Measurements from ENCODE around the gene XPO5. TPM values are rescaled to one million over a fixed set of nuclear protein-coding genes. Genes with fewer than 3 reads are reported as not detected.
A peak's percentile ranks its signal among the peaks of the same experiment; 100 is the strongest.

The XPO5 gene
- total RNA-seq, 1 donor, result 66.2 TPM

DNA sequence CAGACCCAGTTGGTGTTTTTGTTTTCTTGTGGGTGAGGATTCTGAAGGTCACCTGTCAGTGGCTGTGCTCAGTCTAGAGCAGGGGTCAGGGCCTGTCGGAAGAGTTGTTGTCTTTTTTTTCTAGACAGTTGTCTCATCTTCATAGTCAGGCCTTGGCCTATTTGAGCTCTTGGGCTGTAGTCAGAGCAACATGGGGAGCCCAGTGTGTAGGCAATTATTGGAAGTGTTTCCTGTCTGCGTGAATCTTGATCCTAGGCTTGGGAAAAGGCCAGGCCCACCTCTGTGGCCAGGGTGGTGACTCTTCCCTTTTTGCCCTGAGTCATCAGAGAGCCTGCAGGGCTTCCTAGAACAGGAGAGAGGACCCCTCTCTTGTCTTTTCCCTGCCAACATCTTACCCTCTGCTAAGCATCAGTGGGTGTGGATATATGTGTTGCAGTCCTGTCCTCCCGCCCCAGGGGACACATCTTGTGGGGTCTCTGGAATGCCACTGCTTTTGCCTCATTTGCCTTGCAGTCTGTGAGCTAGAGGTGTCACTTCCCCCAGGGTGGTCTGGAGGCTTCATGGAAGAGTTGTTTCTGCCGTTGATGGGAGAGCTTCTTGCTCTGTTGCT is 87.1 kb downstream of the XPO5 start:
- Histone ChIP-seq H2AFZ (ENCODE audit: low read length) (no peak overlapping the region), H4K20me1 (ENCODE audit: insufficient read depth, low read length) (peaks cover 45% of the 10 kb centered on the region), H3K27me3 (ENCODE audit: insufficient read depth, low read length) (no peaks in the 10 kb centered on the region), H3K4me2 (ENCODE audit: insufficient read depth, low read length) (no peak overlapping the region), H3K27ac (ENCODE audit: low read depth, low read length) (no peak overlapping the region), H3K36me3 (ENCODE audit: insufficient read depth, low read length) (no peaks in the 10 kb centered on the region), H3K4me1 (ENCODE audit: insufficient read depth, low read length) (peaks cover 27% of the 10 kb centered on the region), H3K4me3 (ENCODE audit: insufficient read depth, low read length) (no peak overlapping the region), H3K79me2 (ENCODE audit: insufficient read depth, low read length) (peaks cover 48% of the 10 kb centered on the region), H3K9me3 (ENCODE audit: low read depth, low read length) (no peaks in the 10 kb centered on the region)
- peak; percentile 78 for DNase-seq (ENCODE audit: insufficient read length, low spot score, missing footprints)
- TF ChIP-seq, protein P1, sequence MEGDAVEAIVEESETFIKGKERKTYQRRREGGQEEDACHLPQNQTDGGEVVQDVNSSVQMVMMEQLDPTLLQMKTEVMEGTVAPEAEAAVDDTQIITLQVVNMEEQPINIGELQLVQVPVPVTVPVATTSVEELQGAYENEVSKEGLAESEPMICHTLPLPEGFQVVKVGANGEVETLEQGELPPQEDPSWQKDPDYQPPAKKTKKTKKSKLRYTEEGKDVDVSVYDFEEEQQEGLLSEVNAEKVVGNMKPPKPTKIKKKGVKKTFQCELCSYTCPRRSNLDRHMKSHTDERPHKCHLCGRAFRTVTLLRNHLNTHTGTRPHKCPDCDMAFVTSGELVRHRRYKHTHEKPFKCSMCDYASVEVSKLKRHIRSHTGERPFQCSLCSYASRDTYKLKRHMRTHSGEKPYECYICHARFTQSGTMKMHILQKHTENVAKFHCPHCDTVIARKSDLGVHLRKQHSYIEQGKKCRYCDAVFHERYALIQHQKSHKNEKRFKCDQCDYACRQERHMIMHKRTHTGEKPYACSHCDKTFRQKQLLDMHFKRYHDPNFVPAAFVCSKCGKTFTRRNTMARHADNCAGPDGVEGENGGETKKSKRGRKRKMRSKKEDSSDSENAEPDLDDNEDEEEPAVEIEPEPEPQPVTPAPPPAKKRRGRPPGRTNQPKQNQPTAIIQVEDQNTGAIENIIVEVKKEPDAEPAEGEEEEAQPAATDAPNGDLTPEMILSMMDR (IDR thresholded peaks at IDR 0.05; ENCODE audit: extremely low read depth, low read depth, low read length), result no peak

DNA sequence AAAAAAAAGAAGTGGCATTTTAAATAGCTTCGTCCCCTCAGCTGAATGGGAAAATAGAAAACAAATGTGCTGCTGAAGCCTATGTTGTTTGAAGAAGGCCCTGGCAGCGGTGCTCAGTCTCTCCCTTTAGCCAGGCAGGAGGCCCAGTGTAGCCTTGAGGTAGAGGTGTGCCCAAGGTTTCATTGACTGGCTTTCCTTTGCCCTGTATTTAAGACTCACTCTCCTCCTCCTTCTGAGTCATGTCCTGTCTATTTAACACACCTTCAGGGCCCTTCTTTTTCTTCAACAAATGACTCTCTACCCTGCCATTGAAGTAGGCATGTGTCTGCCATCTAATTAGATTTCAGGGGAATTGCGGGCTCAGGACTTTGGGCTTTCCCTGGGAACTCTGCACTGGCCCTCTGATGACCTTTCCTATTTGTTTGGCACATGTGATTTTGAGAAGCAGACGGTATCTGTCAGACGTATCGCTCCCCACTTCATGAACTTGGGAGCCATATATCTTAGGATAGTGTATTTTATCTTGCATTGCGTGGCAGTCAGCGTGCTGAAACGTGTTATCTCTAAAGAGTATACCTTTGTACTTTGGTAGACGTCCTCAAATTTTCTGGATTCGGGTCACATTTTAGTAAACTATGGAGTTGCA is 94.1 kb downstream of the XPO5 start:
- peaks cover 13% of the 10 kb centered on the region for H3K4me1 ChIP-seq (ENCODE audit: insufficient read depth, low read length)
- TF ChIP-seq, protein P1 (IDR thresholded peaks at IDR 0.05; ENCODE audit: extremely low read depth, low read depth, low read length), result no peak
- peaks cover 3% of the 10 kb centered on the region for H3K36me3 ChIP-seq (ENCODE audit: insufficient read depth, low read length)
- no peaks in the 10 kb centered on the region for H3K9me3 ChIP-seq (ENCODE audit: low read depth, low read length)
- DNase-seq (ENCODE audit: insufficient read length, low spot score, missing footprints), result no peak
- no peak overlapping the region for H3K4me2 ChIP-seq (ENCODE audit: insufficient read depth, low read length)
- H4K20me1 ChIP-seq (ENCODE audit: insufficient read depth, low read length), result peaks cover 24% of the 10 kb centered on the region
- H3K4me3 ChIP-seq (ENCODE audit: insufficient read depth, low read length), result no peak overlapping the region
- H3K27me3 ChIP-seq (ENCODE audit: insufficient read depth, low read length), result no peaks in the 10 kb centered on the region
- H3K27ac ChIP-seq (ENCODE audit: low read depth, low read length), result no peak overlapping the region
- no peak overlapping the region for H2AFZ ChIP-seq (ENCODE audit: low read length)
- peaks cover 72% of the 10 kb centered on the region for H3K79me2 ChIP-seq (ENCODE audit: insufficient read depth, low read length)

DNA sequence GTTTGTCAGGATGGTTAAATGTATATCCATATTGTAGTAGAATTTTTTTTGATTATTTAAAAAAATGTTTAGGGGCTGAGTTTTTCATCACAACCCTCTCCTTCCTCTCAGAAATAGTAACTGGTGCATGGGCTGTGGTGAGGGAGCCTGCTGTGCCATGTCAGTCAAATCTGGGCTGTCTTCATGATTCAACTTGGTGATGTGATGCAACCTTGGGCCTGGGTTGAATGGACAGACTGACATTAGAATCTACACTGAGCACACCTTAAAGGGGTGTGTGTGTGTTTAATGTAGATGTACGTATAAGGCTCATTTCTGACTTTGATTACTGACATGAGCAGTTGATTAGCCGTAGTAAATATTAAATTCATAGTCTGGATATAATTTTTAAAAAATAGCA is 94.8 kb downstream of the XPO5 start:
- Histone ChIP-seq H3K27ac (ENCODE audit: low read depth, low read length) (no peak overlapping the region), H3K9me3 (ENCODE audit: low read depth, low read length) (no peaks in the 10 kb centered on the region), H3K4me3 (ENCODE audit: insufficient read depth, low read length) (no peak overlapping the region), H3K36me3 (ENCODE audit: insufficient read depth, low read length) (peaks cover 3% of the 10 kb centered on the region), H3K79me2 (ENCODE audit: insufficient read depth, low read length) (peaks cover 70% of the 10 kb centered on the region), H2AFZ (ENCODE audit: low read length) (no peak overlapping the region), H4K20me1 (ENCODE audit: insufficient read depth, low read length) (peaks cover 22% of the 10 kb centered on the region), H3K4me2 (ENCODE audit: insufficient read depth, low read length) (no peak overlapping the region), H3K4me1 (ENCODE audit: insufficient read depth, low read length) (peaks cover 13% of the 10 kb centered on the region), H3K27me3 (ENCODE audit: insufficient read depth, low read length) (no peaks in the 10 kb centered on the region)
- TF ChIP-seq, protein P1 (IDR thresholded peaks at IDR 0.05; ENCODE audit: extremely low read depth, low read depth, low read length), result no peak
- no peak for DNase-seq (ENCODE audit: insufficient read length, low spot score, missing footprints)

DNA sequence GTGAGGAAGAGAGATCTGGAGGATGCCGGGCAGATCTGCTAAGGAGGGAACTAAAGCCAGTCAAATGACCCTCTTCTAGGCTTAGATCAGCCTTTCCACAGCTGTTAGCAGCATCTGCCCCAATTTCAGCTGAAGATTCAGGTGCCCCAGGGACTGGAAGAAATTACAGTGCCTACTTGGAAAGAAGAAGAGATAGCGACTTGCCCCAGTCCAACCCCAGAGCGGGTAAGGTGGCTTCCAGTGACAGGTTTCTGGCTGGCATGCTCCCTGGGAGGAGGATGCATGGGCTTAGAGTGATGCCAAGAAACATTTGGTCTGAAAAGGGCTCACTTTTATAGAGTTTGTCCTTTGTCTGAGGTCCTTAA is 97.8 kb downstream of the XPO5 start:
- Histone ChIP-seq H3K79me2 (ENCODE audit: insufficient read depth, low read length) (peaks cover 50% of the 10 kb centered on the region), H3K4me2 (ENCODE audit: insufficient read depth, low read length) (peak overlapping the region; percentile 98), H3K9me3 (ENCODE audit: low read depth, low read length) (no peaks in the 10 kb centered on the region), H2AFZ (ENCODE audit: low read length) (peak overlapping the region; percentile 87), H3K27ac (ENCODE audit: low read depth, low read length) (peak overlapping the region; percentile 66), H3K36me3 (ENCODE audit: insufficient read depth, low read length) (peaks cover 3% of the 10 kb centered on the region), H3K4me1 (ENCODE audit: insufficient read depth, low read length) (peaks cover 13% of the 10 kb centered on the region), H4K20me1 (ENCODE audit: insufficient read depth, low read length) (peaks cover 11% of the 10 kb centered on the region), H3K4me3 (ENCODE audit: insufficient read depth, low read length) (peak overlapping the region; percentile 87), H3K27me3 (ENCODE audit: insufficient read depth, low read length) (no peaks in the 10 kb centered on the region)
- TF ChIP-seq, protein P1 (IDR thresholded peaks at IDR 0.05; ENCODE audit: extremely low read depth, low read depth, low read length), result no peak
- DNase-seq (ENCODE audit: insufficient read length, low spot score, missing footprints), result no peak

Data from osteoblast (primary cell).